HCEC 1CT (cell line): ENCODE results near the gene GOLGA8B.
"Not testable (repeated sequence)": the region's sequence is repeated elsewhere in the genome, so short reads cannot be mapped to it uniquely, and the experiment has no call there.

ENCODE experiments used
- DNase-seq: peaks from one replicate; pipeline ENCODE4 v3.0.0-alpha.2; 2017

GOLGA8B gene

DNA sequence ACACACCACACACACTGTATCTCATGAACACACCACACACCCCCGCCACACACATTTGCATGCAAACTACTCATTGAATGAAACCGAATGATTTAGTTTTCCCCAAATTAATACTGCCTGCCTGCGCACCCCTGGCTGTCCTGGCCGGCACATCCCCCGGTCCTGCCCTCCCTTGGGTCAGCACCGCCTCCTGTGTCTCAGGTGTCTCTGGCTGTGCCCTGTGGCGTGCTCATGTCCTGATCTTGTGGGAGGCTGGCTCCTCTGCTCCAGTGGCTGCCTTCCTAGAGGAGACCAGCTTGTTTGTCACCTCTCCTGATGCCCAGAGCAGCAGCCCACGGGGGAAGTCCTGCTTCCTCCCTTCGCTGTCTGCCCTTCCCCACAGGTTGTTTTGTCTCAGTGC, 28.7 kb downstream of the GOLGA8B start:
- not testable (repeated sequence) for DNase-seq

DNA sequence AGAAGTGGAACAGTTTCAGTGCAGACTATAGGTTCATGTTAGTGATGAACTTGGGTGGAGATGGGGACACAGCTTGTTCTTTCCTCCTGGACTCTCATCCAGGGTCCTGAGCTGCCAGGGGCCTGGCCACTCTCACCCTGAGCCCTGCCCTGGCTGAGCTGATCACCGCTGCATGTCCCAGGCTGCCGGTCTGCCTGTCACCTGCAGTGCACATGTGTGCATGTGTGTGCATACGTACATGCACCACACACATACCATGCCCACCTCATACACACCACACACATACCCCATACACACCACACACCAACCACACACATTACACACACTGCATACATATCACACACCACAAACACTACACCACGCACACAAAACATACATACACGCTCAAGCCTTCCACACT, 29.3 kb downstream of the GOLGA8B start:
- not testable (repeated sequence) for DNase-seq

- not testable (repeated sequence) for DNase-seq
Measured at GRCh38 chr15:34550129-34550528, 33.3 kb downstream of the GOLGA8B start.

- not testable (repeated sequence) for DNase-seq
Measured at GRCh38 chr15:34549381-34549809, 34.1 kb downstream of the GOLGA8B start.

DNA sequence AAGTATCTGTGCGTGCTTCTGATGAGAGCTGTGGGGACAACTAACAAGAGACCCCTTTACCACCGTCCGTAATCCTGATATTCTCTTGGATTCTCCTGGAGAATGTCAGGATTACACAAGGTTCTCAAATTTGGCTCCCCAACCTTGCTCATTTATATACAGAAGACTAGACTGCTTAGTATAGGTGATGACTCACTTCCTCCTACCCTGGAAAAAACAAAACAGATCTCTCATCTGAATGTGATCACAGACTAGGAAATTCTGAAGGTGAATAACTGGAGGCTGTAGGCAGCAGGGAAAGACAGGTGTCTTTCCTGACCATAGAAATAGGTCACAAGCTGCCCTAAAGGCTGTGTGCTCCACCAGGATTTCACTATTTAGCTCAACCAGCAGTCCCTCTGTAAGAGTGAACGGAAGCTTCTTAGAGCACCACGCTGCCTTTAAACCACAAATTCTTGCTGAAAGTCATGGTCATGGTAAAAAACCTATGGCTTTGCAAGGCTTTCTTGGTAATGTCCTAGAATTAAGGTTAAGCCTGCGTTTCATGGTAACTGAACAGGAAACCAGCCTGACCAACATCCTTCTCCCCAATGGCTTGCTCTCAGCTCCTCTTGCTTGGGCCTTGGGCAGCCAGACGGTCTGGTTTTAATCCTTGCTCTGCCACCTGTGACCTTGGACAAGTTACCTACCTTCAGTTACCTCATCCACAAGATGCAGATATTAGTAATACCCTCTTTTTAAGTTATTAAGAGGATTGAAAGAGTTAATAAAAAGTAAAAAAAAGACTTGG, 39.4 kb downstream of the GOLGA8B start:
- not testable (repeated sequence) for DNase-seq

DNA sequence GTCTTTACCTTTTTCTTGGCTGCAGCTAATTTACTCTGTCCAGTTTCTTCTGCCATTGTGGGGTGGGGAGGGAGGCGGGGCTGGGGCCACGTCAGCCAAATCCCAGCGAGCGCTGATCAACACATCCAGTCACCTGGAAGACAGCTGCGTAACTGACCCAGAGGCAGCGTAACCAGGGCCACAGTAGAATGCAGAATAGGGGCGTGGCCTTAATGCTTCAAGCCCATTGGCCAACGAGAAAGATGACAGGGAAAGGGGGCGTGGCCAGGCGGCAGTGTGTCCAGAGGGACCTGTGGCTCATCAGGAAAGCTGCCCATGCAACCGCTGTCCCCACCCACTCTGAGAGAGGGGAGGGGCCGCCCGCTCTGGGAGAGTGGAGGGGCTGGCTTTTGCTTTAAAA, 47.6 kb downstream of the GOLGA8B start:
- not testable (repeated sequence) for DNase-seq
